ENCODE data around the gene APOA1.
A peak's percentile ranks its signal among the peaks of the same experiment; 100 is the strongest.
"Not testable (repeated sequence)": the region's sequence is repeated elsewhere in the genome, so short reads cannot be mapped to it uniquely, and the experiment has no call there.

Gene APOA1

GRCh38 chr11:116813781-116814471 lies 23.5 kb downstream of the APOA1 start:
- no peak for DNase-seq (ENCODE audit: low read depth in 2 of 2)

GRCh38 chr11:116813170-116813569 lies 24.3 kb downstream of the APOA1 start:
- DNase-seq (ENCODE audit: low read depth in 2 of 2): no peak

GRCh38 chr11:116812109-116812508 lies 25.3 kb downstream of the APOA1 start:
- no peak for DNase-seq (ENCODE audit: low read depth in 2 of 2)

GRCh38 chr11:116811194-116811593 lies 26.2 kb downstream of the APOA1 start:
- no peak for DNase-seq (ENCODE audit: low read depth in 2 of 2)

- DNase-seq (ENCODE audit: low read depth in 2 of 2): no peak
Measured at GRCh38 chr11:116808262-116809175, 28.9 kb downstream of the APOA1 start.

- DNase-seq (ENCODE audit: low read depth in 2 of 2): no peak
Measured at GRCh38 chr11:116807601-116808261, 29.7 kb downstream of the APOA1 start.

GRCh38 chr11:116804001-116804400 lies 33.4 kb downstream of the APOA1 start:
- no peak for DNase-seq (ENCODE audit: low read depth in 2 of 2)

- DNase-seq (ENCODE audit: low read depth in 2 of 2): not testable (repeated sequence)
Measured at GRCh38 chr11:116801662-116802061, 35.8 kb downstream of the APOA1 start.

- no peak for DNase-seq (ENCODE audit: low read depth in 2 of 2)
Measured at GRCh38 chr11:116800610-116801009, 36.8 kb downstream of the APOA1 start.

GRCh38 chr11:116798368-116798767 lies 39.1 kb downstream of the APOA1 start:
- no peak for DNase-seq (ENCODE audit: low read depth in 2 of 2)

GRCh38 chr11:116797816-116798215 lies 39.6 kb downstream of the APOA1 start:
- no peak for DNase-seq (ENCODE audit: low read depth in 2 of 2)

- DNase-seq (ENCODE audit: low read depth in 2 of 2): no peak
Measured at GRCh38 chr11:116796548-116796947, 40.9 kb downstream of the APOA1 start.

- DNase-seq (ENCODE audit: low read depth in 2 of 2): no peak
Measured at GRCh38 chr11:116794851-116795250, 42.6 kb downstream of the APOA1 start.

- no peak for DNase-seq (ENCODE audit: low read depth in 2 of 2)
Measured at GRCh38 chr11:116793772-116794097, 43.7 kb downstream of the APOA1 start.

- DNase-seq (ENCODE audit: low read depth in 2 of 2): no peak
Measured at GRCh38 chr11:116792869-116793771, 44.3 kb downstream of the APOA1 start.

- no peak for DNase-seq (ENCODE audit: low read depth in 2 of 2)
Measured at GRCh38 chr11:116792144-116792868, 45.1 kb downstream of the APOA1 start.

- no peak for DNase-seq (ENCODE audit: low read depth in 2 of 2)
Measured at GRCh38 chr11:116791813-116792143, 45.6 kb downstream of the APOA1 start, which contains the start of gene APOA5. TSS of gene APOA5 (minus strand) at chr11:116791879. CDS start at chr11:116791860, 19 bp downstream.

- peak; percentile 43 to 53 for DNase-seq (ENCODE audit: low read depth in 2 of 2)
Measured at GRCh38 chr11:116791002-116791812, 46.2 kb downstream of the APOA1 start.

GRCh38 chr11:116790167-116791001 lies 47.0 kb downstream of the APOA1 start:
- no peak for DNase-seq (ENCODE audit: low read depth in 2 of 2)
